ENCODE measurements around the gene DENND6B.
A peak's percentile ranks its signal among the peaks of the same experiment; 100 is the strongest.

Gene DENND6B

GRCh38 chr22:50314455-50315288 lies 12.1 kb downstream of the DENND6B start:
- peak; percentile 79 for DNase-seq

- DNase-seq: no peak
Measured at GRCh38 chr22:50314081-50314454, 12.7 kb downstream of the DENND6B start.

- no peak for DNase-seq
Measured at GRCh38 chr22:50313600-50313999, 13.2 kb downstream of the DENND6B start.

GRCh38 chr22:50313021-50313420 lies 13.8 kb downstream of the DENND6B start:
- no peak for DNase-seq

- no peak for DNase-seq
Measured at GRCh38 chr22:50312371-50312770, 14.4 kb downstream of the DENND6B start.

GRCh38 chr22:50311606-50312351 lies 15.0 kb downstream of the DENND6B start:
- DNase-seq: no peak

GRCh38 chr22:50310949-50311444 lies 15.8 kb downstream of the DENND6B start:
- DNase-seq: no peak

GRCh38 chr22:50310031-50310722 lies 16.6 kb downstream of the DENND6B start:
- no peak for DNase-seq

- no peak for DNase-seq
Measured at GRCh38 chr22:50309601-50309991, 17.2 kb downstream of the DENND6B start.

GRCh38 chr22:50308986-50309600 lies 17.7 kb downstream of the DENND6B start:
- no peak for DNase-seq

- DNase-seq: no peak
Measured at GRCh38 chr22:50308597-50308935, 18.2 kb downstream of the DENND6B start.

GRCh38 chr22:50307890-50308596 lies 18.8 kb downstream of the DENND6B start:
- DNase-seq: no peak

- peak; percentile 31 for DNase-seq
Measured at GRCh38 chr22:50306753-50307749, 19.8 kb downstream of the DENND6B start, which contains the start of gene PLXNB2. TSS of gene PLXNB2 (minus strand) at chr22:50307646. CDS start at chr22:50290584, 17,062 bp downstream.

- DNase-seq: no peak
Measured at GRCh38 chr22:50305923-50306566, 20.8 kb downstream of the DENND6B start.

GRCh38 chr22:50305393-50305922 lies 21.4 kb downstream of the DENND6B start:
- no peak for DNase-seq

- peak; percentile 19 for DNase-seq
Measured at GRCh38 chr22:50304528-50305392, 22.1 kb downstream of the DENND6B start.

GRCh38 chr22:50303848-50304527 lies 22.8 kb downstream of the DENND6B start:
- DNase-seq: peak; percentile 19

- DNase-seq: no peak
Measured at GRCh38 chr22:50303515-50303847, 23.3 kb downstream of the DENND6B start.

- DNase-seq: no peak
Measured at GRCh38 chr22:50302564-50302963, 24.2 kb downstream of the DENND6B start.
